GM21717 (cell line): ENCODE measurements around the gene NELFB.

ENCODE experiments used
- ATAC-seq: cut with Tn5 transposase; IDR thresholded peaks from one replicate; pipeline ENCODE4 v1.9.1; 2021; ENCODE audit warnings: mild to moderate bottlenecking, moderate library complexity; ENCODE audit not compliant: unreplicated experiment

Gene NELFB

GRCh38 chr9:137280474-137281344, 25.6 kb downstream of the NELFB start:
- ATAC-seq = no peak

- ATAC-seq = no peak
These were observed 26.4 kb downstream of the NELFB start for GRCh38 chr9:137281345-137282116.

- ATAC-seq = no peak
These were observed 31.9 kb downstream of the NELFB start for GRCh38 chr9:137286975-137287383.

DNA sequence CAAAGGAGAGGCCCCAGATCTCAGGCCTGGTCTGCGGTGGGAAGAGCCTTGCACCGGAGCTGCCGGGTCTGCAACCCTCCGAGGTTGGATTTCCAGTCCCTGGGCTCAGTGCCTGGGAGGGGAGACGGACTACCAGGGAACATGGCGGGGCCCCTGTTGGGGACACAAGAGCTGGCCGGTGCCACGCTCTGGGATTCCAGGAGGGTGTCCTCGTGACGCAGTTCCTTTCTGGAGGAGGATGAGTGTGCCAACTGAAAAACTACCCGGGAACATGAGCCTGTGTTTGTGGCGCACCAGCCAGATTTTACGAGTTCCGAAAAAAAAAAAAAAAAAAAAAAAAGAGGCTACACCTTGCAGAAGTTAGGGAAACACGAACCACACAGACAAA, 38.0 kb downstream of the NELFB start:
- no peak for ATAC-seq

DNA sequence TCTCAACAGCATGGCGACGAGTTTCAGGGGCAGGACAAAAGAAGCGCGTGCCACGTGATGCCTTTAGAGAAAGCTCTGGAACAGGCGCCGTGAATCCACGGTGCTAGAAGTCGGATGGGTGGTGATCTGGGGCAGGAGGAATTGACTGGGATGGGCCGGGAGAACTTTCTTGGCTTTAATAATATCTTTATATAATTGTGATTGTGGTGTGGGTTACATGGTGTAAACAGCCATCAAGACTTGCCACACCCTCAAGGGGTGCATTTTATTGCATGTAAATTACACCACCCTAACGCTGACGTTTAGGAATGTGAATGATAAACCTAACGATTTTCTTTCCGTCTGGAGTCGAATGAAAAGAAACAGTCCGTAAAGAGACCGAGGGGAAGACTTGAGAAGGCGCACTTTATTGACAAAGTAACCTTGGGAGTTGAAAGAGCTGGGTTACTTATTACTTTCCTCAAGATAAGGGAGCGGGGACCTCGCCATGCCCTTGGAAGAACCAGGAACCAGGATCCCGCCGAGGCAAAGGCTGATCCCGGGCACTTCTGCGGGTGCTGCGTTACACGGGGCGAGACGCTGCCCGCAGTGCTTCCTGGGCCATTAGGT, 38.5 kb downstream of the NELFB start:
- no peak for ATAC-seq

- ATAC-seq = no peak
These were observed 39.1 kb downstream of the NELFB start for GRCh38 chr9:137294091-137294680.

DNA sequence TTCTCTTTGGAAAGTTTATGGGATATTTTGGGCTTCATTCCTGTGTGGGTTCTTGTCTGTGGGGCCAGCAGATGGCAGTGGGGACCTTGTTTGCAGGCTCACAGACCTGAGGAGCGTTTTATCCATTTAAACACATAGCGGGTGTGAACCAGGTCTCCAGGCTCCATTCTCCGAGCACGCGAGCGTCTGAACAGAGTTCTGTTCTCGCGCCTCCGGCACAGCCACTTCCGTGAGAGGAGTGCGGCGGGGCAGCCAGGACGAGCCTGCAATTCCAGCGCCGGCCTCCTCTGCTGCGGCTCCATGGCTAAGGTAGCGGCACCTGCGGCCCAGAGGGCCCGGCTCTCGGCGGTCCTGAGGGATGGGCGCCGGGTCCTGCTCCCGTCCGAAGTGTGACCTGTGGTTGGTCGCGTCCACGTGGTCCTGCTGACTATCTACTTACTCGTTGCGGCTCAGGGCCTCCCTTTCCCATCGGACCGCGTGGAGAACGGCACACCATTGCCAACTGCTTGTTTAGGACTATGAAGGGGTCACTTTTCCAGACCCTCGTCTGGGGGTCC, 39.6 kb downstream of the NELFB start:
- no peak for ATAC-seq

- no peak for ATAC-seq
These were observed 40.2 kb downstream of the NELFB start for GRCh38 chr9:137295238-137295811.

DNA sequence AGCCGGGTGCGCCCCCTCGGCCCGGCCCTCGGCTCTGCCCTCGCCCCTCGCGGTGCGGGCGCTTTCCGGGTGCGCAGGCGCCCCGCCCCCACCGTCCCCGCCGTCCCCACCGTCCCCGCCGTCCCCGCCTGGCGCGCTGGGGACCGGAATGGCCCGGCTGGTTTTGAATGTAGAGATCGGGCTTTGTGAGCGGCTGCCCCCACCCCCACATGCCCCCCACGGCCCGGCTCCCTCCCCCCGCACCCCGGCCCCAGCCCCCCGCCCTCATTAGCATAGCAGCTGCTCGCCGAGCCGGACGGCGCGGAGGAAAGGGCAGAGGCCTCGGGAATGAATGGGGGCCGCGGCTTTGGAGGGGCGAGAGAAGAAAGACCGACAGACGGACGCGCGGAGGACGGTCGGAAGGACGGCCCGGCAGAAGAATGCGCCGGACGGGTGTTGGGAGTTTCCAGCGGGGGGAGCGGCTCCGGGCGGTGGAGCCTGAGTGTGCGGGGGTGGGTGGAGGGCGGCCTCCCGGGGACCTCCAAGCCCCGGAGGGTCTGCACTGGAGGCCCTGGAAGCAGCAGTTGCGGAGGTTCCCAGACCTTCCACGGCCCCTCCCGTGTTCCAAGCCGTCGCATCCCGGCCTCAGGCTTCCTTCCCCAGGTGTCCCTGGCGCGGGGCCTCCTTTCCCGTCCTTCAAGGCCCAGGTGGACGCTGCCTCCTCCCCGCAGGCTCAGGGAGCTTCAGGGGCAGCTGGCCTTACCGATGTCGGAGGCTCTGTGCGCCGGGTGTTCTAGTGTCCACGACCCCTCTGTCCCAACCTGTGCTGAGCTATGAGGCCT, 40.9 kb downstream of the NELFB start:
- ATAC-seq = no peak

DNA sequence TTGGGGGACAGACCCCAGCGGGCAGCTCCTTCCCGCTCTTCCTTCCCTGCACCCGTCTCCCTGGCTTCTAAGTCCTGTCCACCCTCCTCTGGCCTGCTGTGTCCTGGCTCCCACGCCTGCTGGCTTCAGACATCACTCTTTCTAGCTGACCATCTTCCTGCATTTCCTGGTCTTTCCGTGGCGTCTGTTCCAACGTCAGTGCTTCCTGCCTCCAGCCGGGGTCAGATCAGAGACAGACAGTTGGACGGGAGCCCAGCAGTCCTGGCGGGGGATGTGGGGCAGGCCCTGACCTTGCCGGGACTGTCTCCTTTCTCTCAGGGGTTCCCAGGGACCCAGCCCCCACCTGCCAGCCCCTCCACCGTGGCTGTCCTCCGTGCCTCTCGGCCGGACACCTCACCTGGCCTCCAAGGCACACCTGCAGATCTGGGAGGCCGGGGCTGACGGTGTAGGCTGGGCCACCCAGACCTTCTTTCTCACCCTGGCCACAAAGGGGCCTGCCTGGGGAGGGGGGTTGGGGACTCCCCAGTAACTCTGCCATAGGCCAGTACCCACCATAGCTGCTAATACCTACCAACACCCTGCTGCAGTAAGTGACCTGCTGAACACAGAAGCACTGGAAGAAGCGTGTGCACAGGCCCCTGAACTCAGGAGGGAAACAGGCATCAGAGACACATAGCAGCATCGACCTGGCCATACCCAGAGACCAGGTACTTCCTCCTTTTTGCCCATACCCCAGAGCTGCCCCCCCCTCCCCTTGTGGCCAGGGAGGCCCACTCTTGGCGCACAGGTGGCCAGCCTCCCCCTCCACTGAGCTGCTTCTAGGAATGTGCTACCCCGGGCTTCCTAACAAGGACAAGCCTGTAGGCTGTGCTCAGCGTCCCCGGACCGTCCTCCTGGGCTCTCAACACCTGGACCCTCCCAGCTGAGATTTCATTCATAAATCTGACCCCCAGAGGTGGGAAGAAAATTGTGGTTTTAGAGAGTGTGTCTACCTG, 41.8 kb downstream of the NELFB start:
- no peak for ATAC-seq

GRCh38 chr9:137297966-137298365, 42.8 kb downstream of the NELFB start:
- ATAC-seq = no peak

DNA sequence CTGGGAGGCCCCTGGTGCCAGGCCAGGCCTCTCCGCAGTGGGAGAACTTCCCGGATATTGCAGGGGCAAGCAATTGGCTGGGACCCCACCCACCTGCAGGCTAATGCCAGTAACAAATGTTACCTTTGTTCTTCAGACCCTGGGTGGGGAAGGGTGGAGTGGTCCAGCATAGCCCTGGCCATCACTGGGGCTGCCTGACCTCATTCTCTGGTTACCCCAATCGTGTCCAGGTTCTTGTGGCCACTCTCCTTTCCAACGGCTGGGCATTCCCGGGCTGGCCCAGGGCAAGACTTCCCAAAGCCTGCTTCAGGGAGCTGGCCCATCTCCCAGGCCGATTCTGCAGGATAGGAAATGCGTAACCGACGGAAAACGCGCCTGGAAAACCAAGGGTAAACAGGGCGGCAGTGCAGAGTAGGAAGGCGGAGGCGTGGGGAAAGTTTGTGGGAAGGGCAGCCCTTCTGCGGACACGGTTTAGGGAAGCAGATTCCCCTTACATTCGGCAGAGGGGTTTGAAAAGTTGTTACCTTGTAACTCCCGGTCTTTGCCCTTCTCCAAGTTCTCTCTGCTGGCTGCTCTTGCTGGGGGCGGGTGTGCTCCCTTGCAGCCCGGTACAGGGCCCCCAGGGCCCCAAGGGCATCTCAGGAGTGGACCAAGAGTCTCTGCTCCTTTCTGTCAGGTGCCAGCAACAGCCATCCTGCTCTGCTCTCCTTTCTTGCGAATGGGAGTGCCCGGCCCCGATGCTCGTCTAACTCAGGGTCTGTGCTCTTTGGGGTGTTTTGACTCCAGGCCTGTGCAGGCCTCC, 43.5 kb downstream of the NELFB start:
- no peak for ATAC-seq

GRCh38 chr9:137299203-137299565, 44.1 kb downstream of the NELFB start:
- no peak for ATAC-seq

GRCh38 chr9:137299938-137300337, 44.8 kb downstream of the NELFB start:
- no peak for ATAC-seq

GRCh38 chr9:137300567-137301080, 45.5 kb downstream of the NELFB start:
- ATAC-seq = no peak

DNA sequence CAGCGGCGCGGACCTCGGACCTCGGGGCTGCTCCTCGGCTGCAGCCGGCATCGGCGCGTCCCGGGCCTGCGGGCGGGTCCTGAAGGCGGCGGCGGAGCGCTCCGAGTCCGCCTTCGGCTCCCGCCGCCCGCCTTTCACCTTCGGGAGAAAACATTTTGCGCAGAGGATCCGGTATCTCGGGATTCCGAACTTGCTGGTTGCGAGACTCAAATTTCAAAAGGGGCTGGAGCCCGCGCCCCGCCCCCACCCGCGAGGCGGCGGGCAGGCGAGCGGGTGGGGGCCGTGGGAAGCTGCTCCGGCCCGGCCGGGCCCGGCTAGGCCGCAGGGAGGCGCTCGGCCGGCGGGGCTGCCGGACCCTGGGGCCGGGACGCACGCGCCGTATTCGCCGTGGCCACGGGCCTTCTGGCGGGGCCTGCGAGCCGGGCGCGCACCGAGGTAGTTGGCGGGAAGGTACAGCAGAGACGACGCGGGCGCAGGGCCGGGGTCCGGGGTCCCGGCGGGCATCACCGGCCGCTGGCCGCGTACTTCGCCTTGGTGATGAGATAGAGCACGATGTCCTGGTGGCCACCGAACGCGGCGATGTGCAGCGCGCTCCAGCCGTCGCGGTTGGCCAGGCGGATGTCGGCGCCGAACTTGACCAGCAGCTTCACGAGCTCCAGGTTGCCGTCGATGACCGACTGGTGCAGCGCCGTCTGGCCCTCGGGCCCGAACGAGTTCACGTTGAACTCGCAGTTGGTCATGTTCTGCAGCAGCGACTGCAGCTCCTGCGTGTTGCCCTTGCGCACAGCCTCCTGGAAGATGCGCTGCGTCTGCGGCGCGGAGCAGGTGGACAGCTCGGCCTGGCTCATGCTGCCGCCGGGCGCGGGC, 46.2 kb downstream of the NELFB start:
- ATAC-seq = no peak

DNA sequence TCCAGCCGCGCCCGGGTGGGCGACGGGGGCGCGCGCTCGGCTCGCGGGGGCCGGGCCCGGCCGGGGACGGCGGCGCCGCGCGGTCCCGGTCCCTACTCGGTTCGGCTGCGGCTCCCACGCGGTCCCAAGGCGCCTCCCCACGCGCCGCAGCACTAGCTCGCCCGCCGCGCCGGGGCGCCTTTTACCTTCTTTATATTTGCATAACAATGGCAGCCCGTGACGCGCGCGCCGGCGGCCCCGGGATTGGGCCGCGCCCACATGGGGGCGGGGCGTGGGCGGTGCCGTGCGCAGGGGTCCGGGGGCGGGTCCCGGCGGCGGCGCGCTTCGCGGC, 47.0 kb downstream of the NELFB start, which contains the start of gene NRARP:
Gene NRARP (minus strand): TSS at position 154 of the 331 bp plus-strand sequence. CDS start 343 bp downstream, outside the sequence.
- ATAC-seq = peak; percentile 56
